HG03521 (cell line): ENCODE data around the gene MED15.

Source experiments
- ATAC-seq: cut with Tn5 transposase; IDR thresholded peaks from one replicate; pipeline ENCODE4 v1.9.1; 2021; ENCODE audit warnings: mild to moderate bottlenecking, moderate library complexity; ENCODE audit not compliant: unreplicated experiment

MED15 gene

GRCh38 chr22:20567993-20568417 is 60.6 kb downstream of the MED15 start:
- no peak for ATAC-seq

GRCh38 chr22:20568502-20569058 is 61.2 kb downstream of the MED15 start:
- ATAC-seq: no peak

DNA sequence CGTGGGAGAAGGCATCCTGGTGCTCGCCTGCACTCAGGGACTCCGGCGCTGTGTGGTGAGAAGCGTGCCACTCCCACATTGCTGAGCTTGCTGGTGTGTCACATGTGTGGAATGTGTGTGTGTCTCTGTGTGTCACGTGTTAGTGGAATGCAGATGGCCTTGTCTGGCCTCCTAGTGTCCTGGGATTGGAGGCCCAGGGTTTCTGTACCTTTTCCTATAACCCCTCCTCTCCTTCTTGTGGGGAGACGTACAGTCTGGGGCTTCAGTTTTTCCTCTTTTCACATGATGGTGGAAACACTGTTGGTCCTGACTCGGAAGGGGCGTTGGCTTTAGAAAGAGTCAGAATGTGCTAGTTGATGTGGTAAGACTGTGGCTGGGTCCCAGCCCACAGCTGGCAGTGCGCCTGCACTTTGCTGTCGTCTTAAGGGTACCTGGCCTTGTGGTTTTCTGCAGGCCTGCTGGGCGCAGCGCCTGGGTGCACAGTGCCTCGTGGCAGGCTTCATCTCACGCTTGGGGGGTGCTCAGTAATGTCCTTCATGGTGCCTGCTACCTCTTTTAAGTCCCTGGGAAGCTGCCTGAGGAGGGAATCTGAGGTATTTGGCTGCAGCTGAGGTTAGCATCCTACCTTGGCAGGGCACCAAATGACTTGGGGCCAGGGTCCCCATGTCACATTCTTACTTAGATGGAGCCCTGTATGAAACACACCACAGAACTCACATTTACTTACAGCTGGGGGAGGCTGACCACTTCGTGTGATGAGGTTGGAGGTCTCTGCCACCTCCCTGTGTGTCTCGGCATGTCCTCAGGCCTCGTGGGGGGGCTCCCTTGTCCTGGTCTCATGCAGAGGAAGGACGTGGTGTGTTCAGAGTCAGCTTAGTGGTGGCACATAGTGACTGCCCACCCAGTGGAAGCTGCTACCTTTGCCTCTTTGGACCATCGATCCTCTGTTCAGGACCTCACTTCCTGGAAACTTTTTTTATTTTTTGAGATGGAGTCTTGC is 61.9 kb downstream of the MED15 start:
- ATAC-seq: no peak

DNA sequence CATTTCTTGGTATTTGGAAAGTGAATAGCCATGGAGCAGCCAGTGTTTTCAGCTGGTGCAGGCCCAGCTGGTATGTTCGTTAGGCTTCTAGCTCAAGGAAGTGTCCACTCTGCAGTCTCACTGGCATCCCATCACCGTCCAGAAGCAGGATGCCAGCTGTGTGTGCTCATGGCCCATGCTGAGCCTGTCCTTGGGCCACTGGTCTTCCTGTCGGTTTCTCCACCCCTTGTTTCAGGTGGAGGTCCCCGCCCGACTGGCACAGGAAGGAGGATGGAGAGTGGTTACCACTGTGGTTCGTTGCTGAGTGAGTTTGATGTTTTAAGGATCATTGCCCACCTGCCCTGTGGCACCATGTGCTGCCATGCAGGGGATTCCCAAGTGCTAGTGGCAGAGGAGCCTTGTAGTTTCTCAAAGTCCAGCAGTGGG is 63.7 kb downstream of the MED15 start:
- ATAC-seq: no peak

- no peak for ATAC-seq
Measured at GRCh38 chr22:20571531-20572007, 64.2 kb downstream of the MED15 start.

GRCh38 chr22:20572132-20572802 is 64.9 kb downstream of the MED15 start:
- ATAC-seq: no peak

DNA sequence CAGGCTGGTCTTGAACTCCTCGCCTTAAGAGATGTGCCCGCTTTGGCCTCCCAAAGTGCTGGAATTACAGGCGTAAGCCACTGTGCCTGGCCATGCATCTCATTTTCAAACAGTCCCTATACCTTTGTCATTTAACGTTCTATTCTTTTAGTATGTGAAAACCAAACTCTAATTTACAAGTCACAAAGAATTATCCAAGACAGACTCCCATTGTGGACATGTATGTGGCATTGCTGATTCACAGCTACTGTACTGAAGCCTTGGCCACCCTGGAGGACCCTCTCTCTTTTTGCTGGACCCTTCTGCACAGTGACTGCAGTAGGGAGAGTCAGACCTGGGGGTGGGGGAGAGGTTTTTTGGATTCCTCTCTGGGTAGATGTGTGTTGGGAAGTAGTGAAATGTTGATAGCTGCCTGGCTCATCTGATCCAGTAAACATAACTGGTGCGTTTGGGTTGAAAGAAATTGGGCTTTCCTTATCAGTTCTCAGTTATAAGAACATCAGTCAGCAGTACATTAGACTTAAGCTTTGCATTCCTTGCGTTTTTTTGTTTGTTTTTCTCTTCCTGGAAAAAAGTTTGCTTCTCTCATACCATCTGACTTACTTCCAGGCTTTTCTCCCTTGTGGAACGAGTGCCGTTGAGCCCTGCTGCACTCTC is 65.9 kb downstream of the MED15 start:
- ATAC-seq: no peak

DNA sequence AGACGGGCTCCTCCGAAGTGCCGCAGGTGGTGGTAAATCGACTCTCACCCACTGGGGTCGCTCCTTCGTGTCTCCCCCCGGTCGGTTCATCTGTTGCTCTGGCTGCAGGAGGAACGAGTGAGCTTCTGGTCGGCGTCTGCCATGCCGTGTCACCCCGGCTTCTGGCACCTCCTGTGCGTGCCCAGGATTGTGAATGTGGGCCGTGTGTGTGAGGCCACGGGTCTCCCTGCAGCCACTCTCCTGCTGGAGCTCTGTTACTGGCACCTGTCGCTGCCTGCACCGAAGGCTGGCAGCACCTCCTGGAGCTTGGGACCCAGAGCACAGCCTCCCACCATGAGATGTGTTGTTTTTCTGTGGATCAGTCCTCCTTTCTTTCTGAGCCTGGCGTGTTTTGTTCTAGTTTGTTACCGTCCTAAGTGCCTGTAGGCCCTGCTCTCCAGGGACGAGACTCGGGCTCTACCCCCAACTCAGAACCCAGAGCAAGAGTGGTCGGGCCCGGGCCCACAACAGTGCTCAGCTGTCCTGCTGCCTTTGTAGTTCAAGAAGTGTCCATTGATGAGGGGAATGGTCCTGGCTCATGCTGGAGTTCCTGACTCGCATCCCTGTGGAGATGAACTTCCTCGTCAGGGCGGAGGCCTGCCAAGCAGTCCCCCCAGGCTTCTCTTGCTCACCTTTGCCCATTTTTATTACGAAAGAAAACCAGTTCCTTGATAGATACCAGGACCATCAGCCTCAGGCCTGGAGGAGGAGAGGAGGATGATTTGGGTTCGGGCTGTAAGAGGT is 66.6 kb downstream of the MED15 start:
- no peak for ATAC-seq

DNA sequence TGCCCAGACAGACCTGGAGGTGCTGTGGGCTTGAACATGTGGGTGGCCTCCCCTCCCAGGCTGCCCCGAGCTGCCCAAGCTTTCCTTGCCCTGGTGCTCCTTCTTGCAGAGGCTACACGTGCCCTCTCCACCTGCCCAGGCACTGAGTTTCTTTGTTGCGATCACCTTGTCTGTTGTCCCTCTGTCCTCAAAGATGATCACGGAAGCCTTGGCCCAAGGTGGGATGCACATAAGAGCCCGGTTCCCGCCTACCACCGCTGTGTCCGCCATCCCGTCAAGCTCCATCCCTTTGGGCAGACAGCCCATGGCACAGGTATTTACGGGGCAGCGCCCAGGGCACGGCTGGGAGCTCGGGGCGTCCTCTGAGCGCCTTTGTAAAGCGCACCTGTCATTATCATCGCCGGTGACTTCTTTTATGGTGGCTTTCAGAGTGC is 67.5 kb downstream of the MED15 start:
- no peak for ATAC-seq

- no peak for ATAC-seq
Measured at GRCh38 chr22:20575724-20576444, 68.5 kb downstream of the MED15 start.

- ATAC-seq: no peak
Measured at GRCh38 chr22:20576445-20576816, 69.0 kb downstream of the MED15 start.

- no peak for ATAC-seq
Measured at GRCh38 chr22:20577045-20577444, 69.6 kb downstream of the MED15 start.

GRCh38 chr22:20577549-20577975 is 70.2 kb downstream of the MED15 start:
- no peak for ATAC-seq

GRCh38 chr22:20578192-20578591 is 70.8 kb downstream of the MED15 start:
- ATAC-seq: no peak

- ATAC-seq: no peak
Measured at GRCh38 chr22:20578707-20579106, 71.3 kb downstream of the MED15 start.

DNA sequence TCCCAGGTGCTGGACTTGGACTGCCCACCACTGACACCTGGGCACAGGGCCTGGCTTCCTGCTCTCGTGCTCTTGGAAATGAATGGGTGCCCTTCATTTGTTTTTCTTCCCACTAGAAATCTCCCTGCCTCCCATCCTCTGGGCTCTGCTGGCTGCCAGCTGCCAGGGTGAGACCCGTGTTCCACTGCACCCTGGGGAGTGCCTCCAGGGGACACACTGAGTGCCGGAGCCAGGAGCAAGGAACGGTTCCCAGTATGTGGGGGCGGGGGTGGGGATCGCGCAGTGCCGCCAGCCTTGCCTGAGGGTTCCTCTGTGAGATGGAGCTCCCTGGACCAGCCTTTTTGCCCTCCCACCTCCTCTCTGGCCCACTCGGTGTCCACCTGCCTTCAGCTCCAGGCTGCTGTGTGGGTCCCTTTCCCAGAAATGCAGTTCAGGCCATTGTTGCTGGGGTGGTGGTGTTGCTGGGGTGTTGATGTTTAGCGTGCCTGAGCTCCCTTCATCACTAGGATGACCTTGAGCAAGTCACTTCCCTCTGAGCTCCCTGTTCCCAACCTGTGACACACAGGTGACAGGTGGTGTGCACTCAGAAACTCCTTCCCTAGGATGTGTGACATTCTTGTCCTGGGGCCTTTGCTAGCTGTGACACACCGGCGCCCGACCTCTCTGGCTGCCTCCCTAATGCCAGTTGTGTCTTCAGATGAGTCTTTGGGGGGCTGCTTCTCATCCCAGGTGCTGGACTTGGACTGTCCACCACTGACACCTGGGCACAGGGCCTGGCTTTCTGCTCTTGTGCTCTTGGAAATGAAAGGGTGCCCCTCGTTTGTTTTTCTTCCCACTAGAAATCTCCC is 72.1 kb downstream of the MED15 start:
- no peak for ATAC-seq

DNA sequence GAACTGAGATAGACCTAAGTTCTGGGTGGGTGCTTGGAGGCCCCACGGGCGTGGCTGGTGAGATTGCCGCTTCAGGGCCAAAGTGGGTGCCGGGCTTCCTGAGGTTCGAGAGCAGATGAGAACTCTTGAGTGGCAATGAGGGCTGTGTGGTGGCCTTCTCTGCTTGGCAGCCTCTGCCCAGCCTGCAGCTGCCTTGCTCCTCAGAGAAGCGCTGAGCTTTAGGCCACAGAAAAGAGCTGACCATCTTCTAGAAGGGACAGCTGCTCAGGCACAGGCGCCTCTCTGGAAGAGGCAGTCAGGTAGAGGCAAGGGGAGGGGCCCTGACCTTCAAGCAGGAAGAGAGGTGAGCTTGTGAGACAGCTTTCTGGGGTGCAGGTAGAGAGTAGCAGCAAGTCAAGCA is 72.8 kb downstream of the MED15 start:
- no peak for ATAC-seq

- no peak for ATAC-seq
Measured at GRCh38 chr22:20580611-20581502, 73.4 kb downstream of the MED15 start.
